GM21737 (cell line): ENCODE data around the gene PPP1R11.
"Not testable (repeated sequence)": the region's sequence is repeated elsewhere in the genome, so short reads cannot be mapped to it uniquely, and the experiment has no call there.

Experiments used
- ATAC-seq: cut with Tn5 transposase; IDR thresholded peaks from one replicate; pipeline ENCODE4 v1.9.1; 2021; ENCODE audit warnings: mild to moderate bottlenecking, moderate library complexity; ENCODE audit not compliant: unreplicated experiment

PPP1R11 gene

GRCh38 chr6:30093951-30094661, 27.1 kb downstream of the PPP1R11 start:
- ATAC-seq, result no peak

- no peak for ATAC-seq
Measured at GRCh38 chr6:30096829-30097228, 29.8 kb downstream of the PPP1R11 start.

GRCh38 chr6:30097902-30098768, 31.1 kb downstream of the PPP1R11 start:
- ATAC-seq, result no peak

GRCh38 chr6:30100154-30100553, 33.2 kb downstream of the PPP1R11 start:
- no peak for ATAC-seq

GRCh38 chr6:30100585-30101443, 33.8 kb downstream of the PPP1R11 start:
- no peak for ATAC-seq

- ATAC-seq, result peak; percentile 68
Measured at GRCh38 chr6:30101444-30102413, 34.7 kb downstream of the PPP1R11 start.

GRCh38 chr6:30102414-30102969, 35.5 kb downstream of the PPP1R11 start:
- no peak for ATAC-seq

- ATAC-seq, result no peak
Measured at GRCh38 chr6:30102970-30103871, 36.2 kb downstream of the PPP1R11 start.

- no peak for ATAC-seq
Measured at GRCh38 chr6:30103872-30104179, 36.8 kb downstream of the PPP1R11 start.

- ATAC-seq, result no peak
Measured at GRCh38 chr6:30104661-30105060, 37.7 kb downstream of the PPP1R11 start.

- ATAC-seq, result no peak
Measured at GRCh38 chr6:30111266-30111856, 44.4 kb downstream of the PPP1R11 start.

- no peak for ATAC-seq
Measured at GRCh38 chr6:30112402-30112994, 45.5 kb downstream of the PPP1R11 start.

- no peak for ATAC-seq
Measured at GRCh38 chr6:30113003-30113759, 46.2 kb downstream of the PPP1R11 start, which contains the start of gene TRIM31. Gene TRIM31 (minus strand): TSS chr6:30113090. CDS start chr6:30112805, 285 bp downstream.

- no peak for ATAC-seq
Measured at GRCh38 chr6:30113841-30114240, 46.8 kb downstream of the PPP1R11 start.

- ATAC-seq, result no peak
Measured at GRCh38 chr6:30116724-30117123, 49.7 kb downstream of the PPP1R11 start.

GRCh38 chr6:30118691-30119090, 51.7 kb downstream of the PPP1R11 start:
- not testable (repeated sequence) for ATAC-seq
